ENCODE results near the gene BRD8.

DNA sequence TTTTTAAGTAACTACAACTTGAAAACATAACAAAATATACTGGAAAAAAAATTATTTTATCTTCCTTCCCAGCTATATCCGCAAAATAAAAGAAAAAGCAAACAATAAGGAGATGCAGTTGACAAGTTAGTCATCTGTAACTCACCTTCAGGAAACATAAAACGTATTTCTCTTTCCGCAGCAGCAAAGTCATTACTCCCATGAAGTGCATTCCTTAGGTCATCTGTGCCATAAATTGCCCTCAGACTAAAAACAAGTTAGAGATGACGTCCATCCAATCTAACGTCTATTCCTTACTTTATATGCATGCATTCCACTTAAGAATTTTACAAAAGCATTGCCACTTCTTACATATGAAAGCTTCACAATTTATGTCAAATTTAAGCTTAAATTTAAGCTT is 50.1 kb downstream of the BRD8 start:
- TF ChIP-seq, protein P1, sequence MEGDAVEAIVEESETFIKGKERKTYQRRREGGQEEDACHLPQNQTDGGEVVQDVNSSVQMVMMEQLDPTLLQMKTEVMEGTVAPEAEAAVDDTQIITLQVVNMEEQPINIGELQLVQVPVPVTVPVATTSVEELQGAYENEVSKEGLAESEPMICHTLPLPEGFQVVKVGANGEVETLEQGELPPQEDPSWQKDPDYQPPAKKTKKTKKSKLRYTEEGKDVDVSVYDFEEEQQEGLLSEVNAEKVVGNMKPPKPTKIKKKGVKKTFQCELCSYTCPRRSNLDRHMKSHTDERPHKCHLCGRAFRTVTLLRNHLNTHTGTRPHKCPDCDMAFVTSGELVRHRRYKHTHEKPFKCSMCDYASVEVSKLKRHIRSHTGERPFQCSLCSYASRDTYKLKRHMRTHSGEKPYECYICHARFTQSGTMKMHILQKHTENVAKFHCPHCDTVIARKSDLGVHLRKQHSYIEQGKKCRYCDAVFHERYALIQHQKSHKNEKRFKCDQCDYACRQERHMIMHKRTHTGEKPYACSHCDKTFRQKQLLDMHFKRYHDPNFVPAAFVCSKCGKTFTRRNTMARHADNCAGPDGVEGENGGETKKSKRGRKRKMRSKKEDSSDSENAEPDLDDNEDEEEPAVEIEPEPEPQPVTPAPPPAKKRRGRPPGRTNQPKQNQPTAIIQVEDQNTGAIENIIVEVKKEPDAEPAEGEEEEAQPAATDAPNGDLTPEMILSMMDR (conservative IDR thresholded peaks at IDR 0.05; ENCODE audit: low read depth in 2 of 2): no peak
- no peak for TF ChIP-seq EZH2 (IDR thresholded peaks at IDR 0.05; ENCODE audit: low read depth, unreplicated experiment)
- TF ChIP-seq CREB1 (CRISPR knock-in tag; IDR thresholded peaks at IDR 0.05; ENCODE audit: low read depth): no peak
- TF ChIP-seq NANOG (IDR thresholded peaks at IDR 0.05; ENCODE audit: borderline replicate concordance): no peak
- no peak for TF ChIP-seq ZNF114 (CRISPR knock-in tag; IDR thresholded peaks at IDR 0.05)
- no peak for TF ChIP-seq JUNB (IDR thresholded peaks at IDR 0.05; ENCODE audit: unreplicated experiment)
- TF ChIP-seq POLR2AphosphoS5 (IDR thresholded peaks at IDR 0.05; ENCODE audit: low read depth): no peak
- no peak for TF ChIP-seq EZH2phosphoT487 (IDR thresholded peaks at IDR 0.05; ENCODE audit: unreplicated experiment)
- no peak for TF ChIP-seq STAT1 (IDR thresholded peaks at IDR 0.05; ENCODE audit: unreplicated experiment)
- TF ChIP-seq, protein P2, sequence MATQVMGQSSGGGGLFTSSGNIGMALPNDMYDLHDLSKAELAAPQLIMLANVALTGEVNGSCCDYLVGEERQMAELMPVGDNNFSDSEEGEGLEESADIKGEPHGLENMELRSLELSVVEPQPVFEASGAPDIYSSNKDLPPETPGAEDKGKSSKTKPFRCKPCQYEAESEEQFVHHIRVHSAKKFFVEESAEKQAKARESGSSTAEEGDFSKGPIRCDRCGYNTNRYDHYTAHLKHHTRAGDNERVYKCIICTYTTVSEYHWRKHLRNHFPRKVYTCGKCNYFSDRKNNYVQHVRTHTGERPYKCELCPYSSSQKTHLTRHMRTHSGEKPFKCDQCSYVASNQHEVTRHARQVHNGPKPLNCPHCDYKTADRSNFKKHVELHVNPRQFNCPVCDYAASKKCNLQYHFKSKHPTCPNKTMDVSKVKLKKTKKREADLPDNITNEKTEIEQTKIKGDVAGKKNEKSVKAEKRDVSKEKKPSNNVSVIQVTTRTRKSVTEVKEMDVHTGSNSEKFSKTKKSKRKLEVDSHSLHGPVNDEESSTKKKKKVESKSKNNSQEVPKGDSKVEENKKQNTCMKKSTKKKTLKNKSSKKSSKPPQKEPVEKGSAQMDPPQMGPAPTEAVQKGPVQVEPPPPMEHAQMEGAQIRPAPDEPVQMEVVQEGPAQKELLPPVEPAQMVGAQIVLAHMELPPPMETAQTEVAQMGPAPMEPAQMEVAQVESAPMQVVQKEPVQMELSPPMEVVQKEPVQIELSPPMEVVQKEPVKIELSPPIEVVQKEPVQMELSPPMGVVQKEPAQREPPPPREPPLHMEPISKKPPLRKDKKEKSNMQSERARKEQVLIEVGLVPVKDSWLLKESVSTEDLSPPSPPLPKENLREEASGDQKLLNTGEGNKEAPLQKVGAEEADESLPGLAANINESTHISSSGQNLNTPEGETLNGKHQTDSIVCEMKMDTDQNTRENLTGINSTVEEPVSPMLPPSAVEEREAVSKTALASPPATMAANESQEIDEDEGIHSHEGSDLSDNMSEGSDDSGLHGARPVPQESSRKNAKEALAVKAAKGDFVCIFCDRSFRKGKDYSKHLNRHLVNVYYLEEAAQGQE (IDR thresholded peaks at IDR 0.05; ENCODE audit: unreplicated experiment): no peak
- TF ChIP-seq, protein P3, sequence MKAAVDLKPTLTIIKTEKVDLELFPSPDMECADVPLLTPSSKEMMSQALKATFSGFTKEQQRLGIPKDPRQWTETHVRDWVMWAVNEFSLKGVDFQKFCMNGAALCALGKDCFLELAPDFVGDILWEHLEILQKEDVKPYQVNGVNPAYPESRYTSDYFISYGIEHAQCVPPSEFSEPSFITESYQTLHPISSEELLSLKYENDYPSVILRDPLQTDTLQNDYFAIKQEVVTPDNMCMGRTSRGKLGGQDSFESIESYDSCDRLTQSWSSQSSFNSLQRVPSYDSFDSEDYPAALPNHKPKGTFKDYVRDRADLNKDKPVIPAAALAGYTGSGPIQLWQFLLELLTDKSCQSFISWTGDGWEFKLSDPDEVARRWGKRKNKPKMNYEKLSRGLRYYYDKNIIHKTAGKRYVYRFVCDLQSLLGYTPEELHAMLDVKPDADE (IDR thresholded peaks at IDR 0.05): no peak
- TF ChIP-seq, protein P4, sequence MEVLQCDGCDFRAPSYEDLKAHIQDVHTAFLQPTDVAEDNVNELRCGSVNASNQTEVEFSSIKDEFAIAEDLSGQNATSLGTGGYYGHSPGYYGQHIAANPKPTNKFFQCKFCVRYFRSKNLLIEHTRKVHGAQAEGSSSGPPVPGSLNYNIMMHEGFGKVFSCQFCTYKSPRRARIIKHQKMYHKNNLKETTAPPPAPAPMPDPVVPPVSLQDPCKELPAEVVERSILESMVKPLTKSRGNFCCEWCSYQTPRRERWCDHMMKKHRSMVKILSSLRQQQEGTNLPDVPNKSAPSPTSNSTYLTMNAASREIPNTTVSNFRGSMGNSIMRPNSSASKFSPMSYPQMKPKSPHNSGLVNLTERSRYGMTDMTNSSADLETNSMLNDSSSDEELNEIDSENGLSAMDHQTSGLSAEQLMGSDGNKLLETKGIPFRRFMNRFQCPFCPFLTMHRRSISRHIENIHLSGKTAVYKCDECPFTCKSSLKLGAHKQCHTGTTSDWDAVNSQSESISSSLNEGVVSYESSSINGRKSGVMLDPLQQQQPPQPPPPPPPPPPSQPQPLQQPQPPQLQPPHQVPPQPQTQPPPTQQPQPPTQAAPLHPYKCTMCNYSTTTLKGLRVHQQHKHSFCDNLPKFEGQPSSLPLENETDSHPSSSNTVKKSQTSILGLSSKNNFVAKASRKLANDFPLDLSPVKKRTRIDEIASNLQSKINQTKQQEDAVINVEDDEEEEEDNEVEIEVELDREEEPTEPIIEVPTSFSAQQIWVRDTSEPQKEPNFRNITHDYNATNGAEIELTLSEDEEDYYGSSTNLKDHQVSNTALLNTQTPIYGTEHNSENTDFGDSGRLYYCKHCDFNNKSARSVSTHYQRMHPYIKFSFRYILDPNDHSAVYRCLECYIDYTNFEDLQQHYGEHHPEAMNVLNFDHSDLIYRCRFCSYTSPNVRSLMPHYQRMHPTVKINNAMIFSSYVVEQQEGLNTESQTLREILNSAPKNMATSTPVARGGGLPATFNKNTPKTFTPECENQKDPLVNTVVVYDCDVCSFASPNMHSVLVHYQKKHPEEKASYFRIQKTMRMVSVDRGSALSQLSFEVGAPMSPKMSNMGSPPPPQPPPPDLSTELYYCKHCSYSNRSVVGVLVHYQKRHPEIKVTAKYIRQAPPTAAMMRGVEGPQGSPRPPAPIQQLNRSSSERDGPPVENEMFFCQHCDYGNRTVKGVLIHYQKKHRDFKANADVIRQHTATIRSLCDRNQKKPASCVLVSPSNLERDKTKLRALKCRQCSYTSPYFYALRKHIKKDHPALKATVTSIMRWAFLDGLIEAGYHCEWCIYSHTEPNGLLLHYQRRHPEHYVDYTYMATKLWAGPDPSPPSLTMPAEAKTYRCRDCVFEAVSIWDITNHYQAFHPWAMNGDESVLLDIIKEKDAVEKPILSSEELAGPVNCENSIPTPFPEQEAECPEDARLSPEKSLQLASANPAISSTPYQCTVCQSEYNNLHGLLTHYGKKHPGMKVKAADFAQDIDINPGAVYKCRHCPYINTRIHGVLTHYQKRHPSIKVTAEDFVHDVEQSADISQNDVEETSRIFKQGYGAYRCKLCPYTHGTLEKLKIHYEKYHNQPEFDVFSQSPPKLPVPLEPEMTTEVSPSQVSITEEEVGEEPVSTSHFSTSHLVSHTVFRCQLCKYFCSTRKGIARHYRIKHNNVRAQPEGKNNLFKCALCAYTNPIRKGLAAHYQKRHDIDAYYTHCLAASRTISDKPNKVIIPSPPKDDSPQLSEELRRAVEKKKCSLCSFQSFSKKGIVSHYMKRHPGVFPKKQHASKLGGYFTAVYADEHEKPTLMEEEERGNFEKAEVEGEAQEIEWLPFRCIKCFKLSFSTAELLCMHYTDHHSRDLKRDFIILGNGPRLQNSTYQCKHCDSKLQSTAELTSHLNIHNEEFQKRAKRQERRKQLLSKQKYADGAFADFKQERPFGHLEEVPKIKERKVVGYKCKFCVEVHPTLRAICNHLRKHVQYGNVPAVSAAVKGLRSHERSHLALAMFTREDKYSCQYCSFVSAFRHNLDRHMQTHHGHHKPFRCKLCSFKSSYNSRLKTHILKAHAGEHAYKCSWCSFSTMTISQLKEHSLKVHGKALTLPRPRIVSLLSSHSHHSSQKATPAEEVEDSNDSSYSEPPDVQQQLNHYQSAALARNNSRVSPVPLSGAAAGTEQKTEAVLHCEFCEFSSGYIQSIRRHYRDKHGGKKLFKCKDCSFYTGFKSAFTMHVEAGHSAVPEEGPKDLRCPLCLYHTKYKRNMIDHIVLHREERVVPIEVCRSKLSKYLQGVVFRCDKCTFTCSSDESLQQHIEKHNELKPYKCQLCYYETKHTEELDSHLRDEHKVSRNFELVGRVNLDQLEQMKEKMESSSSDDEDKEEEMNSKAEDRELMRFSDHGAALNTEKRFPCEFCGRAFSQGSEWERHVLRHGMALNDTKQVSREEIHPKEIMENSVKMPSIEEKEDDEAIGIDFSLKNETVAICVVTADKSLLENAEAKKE (CRISPR knock-in tag; IDR thresholded peaks at IDR 0.05): no peak
